ACC112 (cell line): ENCODE measurements around the gene OR10G2.

Source experiments
- H2AFZ ChIP-seq: fragments of 200-600 bp; sonication (generic); one replicate; pipeline ENCODE4 v1.6.0; 2017; ENCODE audit warnings: antibody characterized with exemption, low read length; ENCODE audit not compliant: unreplicated experiment
- H3K27ac ChIP-seq: fragments of 200-600 bp; sonication (generic); 2 replicates; pipeline ENCODE4 v1.5.1; 2014; ENCODE audit warnings: low read depth, mild to moderate bottlenecking, antibody characterized with exemption, low read length, moderate library complexity
- H3K27me3 ChIP-seq: fragments of 200-600 bp; sonication (generic); 2 replicates; pipeline ENCODE4 v1.6.1; 2014; ENCODE audit warnings: mild to moderate bottlenecking, antibody characterized with exemption, low read length, moderate library complexity, mixed read lengths; ENCODE audit not compliant: insufficient read depth
- H3K36me3 ChIP-seq: fragments of 200-600 bp; sonication (generic); 2 replicates; pipeline ENCODE4 v1.6.1; 2016; ENCODE audit warnings: mild to moderate bottlenecking, antibody characterized with exemption, low read length, moderate library complexity, mixed read lengths; ENCODE audit not compliant: insufficient read depth
- H3K4me1 ChIP-seq: fragments of 200-600 bp; sonication (generic); one replicate; pipeline ENCODE4 v1.6.1; 2016; ENCODE audit warnings: low read length, mixed read lengths; ENCODE audit not compliant: insufficient read depth, unreplicated experiment, control insufficient read depth
- H3K4me3 ChIP-seq: fragments of 200-600 bp; sonication (generic); 2 replicates; pipeline ENCODE4 v1.5.1; 2014; ENCODE audit warnings: mild to moderate bottlenecking, low read depth, low read length
- H3K79me2 ChIP-seq: fragments of 200-600 bp; sonication (generic); one replicate; pipeline ENCODE4 v1.6.0; 2016; ENCODE audit warnings: low read length; ENCODE audit not compliant: control insufficient read depth, unreplicated experiment, insufficient read depth

OR10G2 gene

GRCh38 chr14:21634840-21635239, at the start of gene OR10G2:
OR10G2 (minus strand) TSS chr14:21634940; CDS start chr14:21634842, 98 bp downstream.
- Histone ChIP-seq H3K4me1 (no peaks in the 10 kb centered on the region), H3K79me2 (no peaks in the 10 kb centered on the region), H2AFZ (no peak within 1 kb of the TSS), H3K36me3 (no peaks in the 10 kb centered on the region), H3K27ac (no peak within 1 kb of the TSS), H3K4me3 (no peak within 1 kb of the TSS), H3K27me3 (peaks cover 37% of the 10 kb centered on the region)

- Histone ChIP-seq H3K79me2 (no peaks in the 10 kb centered on the region), H3K4me1 (peaks cover 15% of the 10 kb centered on the region), H3K36me3 (no peaks in the 10 kb centered on the region), H3K27me3 (no peaks in the 10 kb centered on the region), H3K27ac (peak overlapping the region; percentile 14), H2AFZ (no peak overlapping the region), H3K4me3 (no peak overlapping the region)
These were observed 45.3 kb upstream of the OR10G2 start for GRCh38 chr14:21680072-21680471.

DNA sequence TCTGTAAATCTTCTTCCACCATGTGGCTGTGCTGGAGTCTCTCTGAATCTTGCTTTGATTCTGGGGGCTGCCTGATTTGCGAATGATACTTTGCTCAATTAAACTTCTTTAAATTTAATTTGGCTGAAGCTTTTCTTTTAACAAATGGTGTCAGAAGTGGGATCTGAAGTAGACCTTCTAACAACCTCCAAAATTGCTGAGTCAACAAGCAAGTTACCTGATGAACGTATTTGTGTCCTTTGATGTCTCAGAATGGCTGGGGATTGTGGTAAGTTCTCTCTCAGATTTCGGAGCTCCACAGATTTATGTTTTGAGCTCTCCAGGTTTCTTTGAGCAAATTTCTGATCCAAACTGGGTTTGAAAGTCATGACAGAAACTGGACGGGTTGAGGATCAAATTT, 40.8 kb upstream of the OR10G2 start:
- no peak overlapping the region for H3K27ac ChIP-seq
- no peak overlapping the region for H3K4me3 ChIP-seq
- no peaks in the 10 kb centered on the region for H3K36me3 ChIP-seq

GRCh38 chr14:21673718-21674117, 39.0 kb upstream of the OR10G2 start, which contains the start of gene OR4E1:
OR4E1 (minus strand) TSS chr14:21673818; CDS start chr14:21670935, 2,883 bp downstream.
- Histone ChIP-seq H3K27ac (no peak within 1 kb of the TSS), H3K36me3 (no peaks in the 10 kb centered on the region), H3K27me3 (no peaks in the 10 kb centered on the region), H3K4me1 (peaks cover 12% of the 10 kb centered on the region), H3K4me3 (no peak within 1 kb of the TSS), H3K79me2 (no peaks in the 10 kb centered on the region), H2AFZ (no peak within 1 kb of the TSS)

More for the DNA sequence above, 40.8 kb upstream of the OR10G2 start:
- H3K27me3 ChIP-seq = no peaks in the 10 kb centered on the region
- no peak overlapping the region for H2AFZ ChIP-seq
- H3K4me1 ChIP-seq = peaks cover 15% of the 10 kb centered on the region
- no peaks in the 10 kb centered on the region for H3K79me2 ChIP-seq

DNA sequence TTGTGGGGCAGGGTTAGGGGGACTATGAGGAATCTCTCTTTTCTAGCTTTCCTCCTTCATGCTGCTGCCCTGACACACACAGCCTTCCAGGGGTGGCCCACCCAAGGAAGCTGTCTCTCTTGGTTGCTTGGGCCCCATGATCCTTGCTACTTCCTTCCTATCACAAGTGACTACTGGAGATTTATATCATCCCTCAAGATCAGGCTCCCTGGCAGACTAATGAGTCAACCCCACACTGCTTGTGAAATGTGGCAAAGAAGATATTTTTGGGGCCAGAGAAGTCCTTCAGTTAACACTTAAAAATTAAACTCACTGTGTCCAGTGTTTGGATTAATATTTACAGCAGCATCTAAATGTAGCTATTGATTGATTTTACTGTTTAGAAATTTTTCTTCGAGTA, 37.4 kb upstream of the OR10G2 start:
- H3K79me2 ChIP-seq = no peaks in the 10 kb centered on the region
- H3K4me1 ChIP-seq = peaks cover 20% of the 10 kb centered on the region
- no peaks in the 10 kb centered on the region for H3K36me3 ChIP-seq
- no peak overlapping the region for H2AFZ ChIP-seq
- H3K4me3 ChIP-seq = no peak overlapping the region
- H3K27me3 ChIP-seq = no peaks in the 10 kb centered on the region
- no peak overlapping the region for H3K27ac ChIP-seq

DNA sequence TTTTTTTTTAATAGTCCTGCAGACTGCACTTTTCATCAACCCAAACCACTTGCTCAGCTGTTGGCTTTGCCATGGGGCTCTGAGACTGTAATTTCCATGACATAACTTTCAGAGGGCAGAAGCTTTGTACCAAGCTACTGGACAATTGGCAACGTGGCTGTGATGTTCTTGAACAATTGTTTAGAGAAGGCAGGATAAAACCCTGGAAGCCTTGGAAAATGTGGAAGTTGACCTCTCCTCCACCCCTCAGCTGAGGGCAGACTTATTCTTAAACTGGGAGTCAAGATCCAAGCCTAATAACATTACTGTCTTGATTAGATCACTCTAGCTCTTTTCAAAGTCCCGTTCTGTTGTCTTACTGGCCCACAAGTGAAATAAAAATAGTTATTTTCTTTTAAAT, 36.6 kb upstream of the OR10G2 start:
- H3K27ac ChIP-seq = no peak overlapping the region
- H2AFZ ChIP-seq = no peak overlapping the region
- no peaks in the 10 kb centered on the region for H3K36me3 ChIP-seq
- no peak overlapping the region for H3K4me3 ChIP-seq
- H3K27me3 ChIP-seq = no peaks in the 10 kb centered on the region
- no peaks in the 10 kb centered on the region for H3K79me2 ChIP-seq
- peaks cover 21% of the 10 kb centered on the region for H3K4me1 ChIP-seq

DNA sequence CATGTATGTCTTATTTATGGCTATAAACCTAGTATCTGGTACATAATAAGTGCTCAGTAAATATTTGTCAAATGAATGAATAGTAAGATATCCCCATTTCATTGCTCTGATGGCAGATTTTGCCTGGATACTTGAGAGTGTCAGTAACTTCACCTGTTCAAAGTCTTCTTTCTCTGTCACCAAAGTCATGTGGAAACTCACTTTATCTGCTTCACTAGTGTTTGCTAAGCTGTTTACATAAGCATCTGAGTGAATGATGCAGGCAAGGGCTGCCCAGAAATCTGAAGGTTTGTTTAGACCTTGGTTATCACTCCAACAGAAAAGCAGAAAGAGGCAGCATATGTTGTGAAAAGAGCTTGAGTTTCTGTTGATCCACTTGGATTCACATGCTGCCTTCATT, 34.5 kb upstream of the OR10G2 start:
- Histone ChIP-seq H3K36me3 (no peaks in the 10 kb centered on the region), H3K4me3 (no peak overlapping the region), H3K4me1 (peaks cover 21% of the 10 kb centered on the region), H3K27me3 (no peaks in the 10 kb centered on the region), H3K79me2 (no peaks in the 10 kb centered on the region), H2AFZ (no peak overlapping the region), H3K27ac (peak overlapping the region; percentile 85)

DNA sequence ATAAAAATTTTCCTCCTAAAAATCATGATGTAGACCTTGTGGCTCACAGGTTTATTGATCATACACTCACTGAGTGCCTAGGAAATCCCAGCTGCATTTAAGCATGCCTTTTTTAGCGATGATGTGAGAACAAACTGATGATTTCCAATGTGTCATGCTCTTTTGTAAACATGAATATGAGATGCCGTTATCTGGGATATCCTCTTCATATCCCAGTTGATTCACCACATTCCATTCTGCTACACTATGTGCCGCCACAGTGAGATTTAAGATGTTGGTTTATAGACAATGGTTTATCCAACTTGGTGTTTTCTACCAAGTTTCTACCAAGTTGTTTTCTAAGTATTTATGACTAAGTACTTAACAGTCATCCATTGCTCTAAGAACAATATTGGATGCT, 33.6 kb upstream of the OR10G2 start:
- Histone ChIP-seq H3K4me1 (peaks cover 21% of the 10 kb centered on the region), H3K79me2 (no peaks in the 10 kb centered on the region), H2AFZ (no peak overlapping the region), H3K36me3 (no peaks in the 10 kb centered on the region), H3K27me3 (no peaks in the 10 kb centered on the region), H3K27ac (peak overlapping the region; percentile 85), H3K4me3 (no peak overlapping the region)

GRCh38 chr14:21656980-21657379, 22.2 kb upstream of the OR10G2 start:
- Histone ChIP-seq H3K27me3 (peaks cover 6% of the 10 kb centered on the region; the same call in 1 of the 2 replicates), H3K4me1 (no peaks in the 10 kb centered on the region), H3K4me3 (no peak overlapping the region), H3K79me2 (no peaks in the 10 kb centered on the region), H2AFZ (no peak overlapping the region), H3K27ac (no peak overlapping the region), H3K36me3 (no peaks in the 10 kb centered on the region)

- Histone ChIP-seq H3K27ac (no peak overlapping the region), H2AFZ (no peak overlapping the region), H3K79me2 (no peaks in the 10 kb centered on the region), H3K36me3 (no peaks in the 10 kb centered on the region), H3K4me1 (no peaks in the 10 kb centered on the region), H3K27me3 (peaks cover 6% of the 10 kb centered on the region; the same call in 1 of the 2 replicates), H3K4me3 (no peak overlapping the region)
These were observed 19.5 kb upstream of the OR10G2 start for GRCh38 chr14:21654215-21654614.

DNA sequence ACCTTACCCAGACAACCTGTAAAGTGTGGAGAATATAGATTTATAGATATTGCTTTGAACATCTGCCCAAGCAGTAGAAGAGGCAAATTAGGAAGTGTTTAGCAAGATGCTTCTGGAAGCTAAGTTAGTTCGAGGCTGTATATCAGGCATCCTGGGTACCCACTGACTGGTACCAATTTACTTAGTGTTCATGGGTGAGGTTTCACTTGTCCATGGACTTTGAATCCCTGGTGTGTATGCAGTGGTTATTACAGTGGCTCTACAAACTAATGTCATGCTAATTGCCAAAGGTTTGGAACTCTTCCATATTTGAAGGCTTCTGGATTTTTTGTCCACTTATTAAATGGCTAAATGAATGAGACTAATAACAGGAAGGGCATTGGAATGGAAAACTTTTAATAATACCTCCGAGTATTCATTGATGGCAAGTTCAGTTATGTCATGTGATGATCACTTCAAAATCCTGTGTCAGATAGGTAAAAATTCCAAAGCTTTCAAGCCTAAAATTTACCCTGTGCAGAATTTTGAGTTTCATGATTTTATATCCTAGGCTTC, 18.7 kb upstream of the OR10G2 start, which contains the start of gene OR4E2:
Gene OR4E2 (plus strand): TSS at position 505 of the 555 bp plus-strand sequence. CDS start 11,248 bp downstream, outside the sequence.
- Histone ChIP-seq H3K27me3 (peaks cover 4% of the 10 kb centered on the region; the same call in 1 of the 2 replicates), H3K4me1 (no peaks in the 10 kb centered on the region), H3K36me3 (no peaks in the 10 kb centered on the region), H3K4me3 (no peak within 1 kb of the TSS), H3K27ac (no peak within 1 kb of the TSS), H3K79me2 (no peaks in the 10 kb centered on the region), H2AFZ (no peak within 1 kb of the TSS)
